Keratinocyte (primary cell): Measurements from ENCODE around the gene NHSL1. TPM values are rescaled to one million over a fixed set of nuclear protein-coding genes. Genes with fewer than 3 reads are reported as not detected.

Experiments used
- DNase-seq: peaks from one replicate; pipeline ENCODE4 v3.0.0-alpha.2; 2011; ENCODE audit warnings: low read depth, missing footprints, low spot score
- FAIRE-seq: peaks from 2 replicates; lab custom pipeline; 2011; peaks lifted over from hg19 to GRCh38; lab: Jason Lieb, UNC
- H2AFZ ChIP-seq: 2 replicates; pipeline ENCODE4 v1.6.0; 2012; ENCODE audit warnings: low read length, control low read depth, inconsistent platforms; ENCODE audit not compliant: control insufficient read depth
- H3K27ac ChIP-seq: 2 replicates; pipeline ENCODE4 v1.5.1; 2011; ENCODE audit warnings: low read length; ENCODE audit not compliant: control insufficient read depth, insufficient read depth
- H3K27me3 ChIP-seq: 3 replicates; pipeline ENCODE4 v1.6.0; 2011; ENCODE audit warnings: low read length; ENCODE audit not compliant: control insufficient read depth, insufficient read depth; ENCODE audit errors: extremely low read depth
- H3K36me3 ChIP-seq, 2 experiments: 2 replicates in 1 of 2; 3 replicates in 1 of 2; pipeline ENCODE4 v1.5.1; 2011; ENCODE audit warnings: low read length in 2 of 2, mild to moderate bottlenecking in 1 of 2; ENCODE audit not compliant: control insufficient read depth in 2 of 2, insufficient read depth in 2 of 2; ENCODE audit errors: extremely low read depth in 1 of 2
- H3K4me1 ChIP-seq: 3 replicates; pipeline ENCODE4 v1.5.1; 2011; ENCODE audit warnings: low read length; ENCODE audit not compliant: control insufficient read depth, insufficient read depth; ENCODE audit errors: extremely low read depth
- H3K4me2 ChIP-seq: 3 replicates; pipeline ENCODE4 v1.6.0; 2011; ENCODE audit warnings: low read depth, low read length; ENCODE audit not compliant: control insufficient read depth, insufficient read depth; ENCODE audit errors: extremely low read depth
- H3K4me3 ChIP-seq, 3 experiments: fragments of 200-600 bp in 1 of 3; sonication (generic) in 1 of 3; 2 replicates in 2 of 3; 3 replicates in 1 of 3; pipeline ENCODE4 v1.5.1; 2011 to 2016; ENCODE audit warnings: low read length in 3 of 3, mild to moderate bottlenecking in 3 of 3, control low read depth in 2 of 3, inconsistent platforms in 1 of 3, low read depth in 1 of 3, mixed read lengths in 1 of 3, mixed run types in 1 of 3, moderate library complexity in 1 of 3; ENCODE audit not compliant: control insufficient read depth in 2 of 3, insufficient read depth in 2 of 3; ENCODE audit errors: extremely low read depth in 1 of 3
- H3K79me2 ChIP-seq: 2 replicates; pipeline ENCODE4 v1.6.0; 2012; ENCODE audit warnings: low read length; ENCODE audit not compliant: control insufficient read depth, insufficient read depth
- H3K9ac ChIP-seq: 3 replicates; pipeline ENCODE4 v1.6.0; 2011; ENCODE audit warnings: low read length; ENCODE audit not compliant: control insufficient read depth, insufficient read depth; ENCODE audit errors: extremely low read depth
- H3K9me1 ChIP-seq: 3 replicates; pipeline ENCODE4 v1.6.0; 2011; ENCODE audit warnings: low read length; ENCODE audit not compliant: control insufficient read depth, insufficient read depth; ENCODE audit errors: extremely low read depth
- H3K9me3 ChIP-seq: 2 replicates; pipeline ENCODE4 v1.5.1; 2012; ENCODE audit warnings: low read depth, low read length; ENCODE audit not compliant: control insufficient read depth
- H4K20me1 ChIP-seq: 3 replicates; pipeline ENCODE4 v1.6.0; 2011; ENCODE audit warnings: low read length; ENCODE audit not compliant: control insufficient read depth, insufficient read depth; ENCODE audit errors: extremely low read depth
- CTCF ChIP-seq, 3 experiments: IDR thresholded peaks in 1 of 3; conservative IDR thresholded peaks in 1 of 3; optimal IDR thresholded peaks in 1 of 3; 2 replicates in 2 of 3; 3 replicates in 1 of 3; pipeline versions ENCODE3 to v1.5.1; 2011; ENCODE audit warnings: low read length in 3 of 3, mild to moderate bottlenecking in 3 of 3, moderate library complexity in 2 of 3, control low read depth in 1 of 3, inconsistent platforms in 1 of 3; ENCODE audit not compliant: insufficient read depth in 2 of 3; ENCODE audit errors: extremely low read depth in 1 of 3
- EZH2 ChIP-seq: IDR thresholded peaks from one replicate; pipeline ENCODE4 v1.6.1; 2012; ENCODE audit warnings: inconsistent platforms, mild to moderate bottlenecking, low read length, moderate library complexity
- dilution Hi-C: fragments of 300-500 bp; cut with MboI; formaldehyde crosslinking; loops from one replicate; pipeline ENCODE4 v1.7.0; 2020; ENCODE audit warnings: low sequenced_read_pairs; ENCODE audit not compliant: extremely low pct_ligation_motif_present
- polyA plus RNA-seq, 5 experiments: library from polyadenylated mRNA; depleted of rRNA in 3 of 5; stranded (reverse) in 3 of 5; stranded (forward) in 1 of 5; unstranded in 1 of 5; fragments of >200 nt; gene quantifications; 1 replicate in 1 of 5; 2 replicates in 3 of 5; 3 replicates in 1 of 5; pipeline versions ENCODE4 v1.2.1 to v1.2.3, GENCODE V29; 2011 to 2012; ENCODE audit warnings: missing spikeins in 2 of 5, low read depth in 1 of 5, low replicate concordance in 1 of 5

The NHSL1 gene
- polyA plus RNA-seq, 1 donor (not counting 4 experiments of a cell fraction or from before 2014, with no cell fraction given), result 11.8 TPM

GRCh38 chr6:138386897-138387296 lies 112.4 kb downstream of the NHSL1 start:
- no peak for FAIRE-seq

GRCh38 chr6:138383776-138384175 lies 115.5 kb downstream of the NHSL1 start:
- Histone ChIP-seq H3K9me1 (no peaks in the 10 kb centered on the region), H3K4me1 (no peaks in the 10 kb centered on the region), H3K4me2 (no peak overlapping the region), H3K9me3 (no peaks in the 10 kb centered on the region), H3K79me2 (no peaks in the 10 kb centered on the region), H3K27ac (no peak overlapping the region), H2AFZ (no peak overlapping the region), H4K20me1 (no peaks in the 10 kb centered on the region), H3K27me3 (no peaks in the 10 kb centered on the region), H3K9ac (no peak overlapping the region), H3K36me3 (no peaks in the 10 kb centered on the region), H3K4me3 (no peak overlapping the region)
- dilution Hi-C loops, result no loop called here
- no peak for FAIRE-seq
- DNase-seq, result no peak
- TF ChIP-seq CTCF (optimal IDR thresholded peaks at IDR 0.05 in 1 of 3, IDR thresholded peaks at IDR 0.05 in 1 of 3, conservative IDR thresholded peaks at IDR 0.05 in 1 of 3; ENCODE audit: extremely low read depth in 1 of 3, insufficient read depth in 2 of 3, low read length in 3 of 3), result no peak
- TF ChIP-seq EZH2, result no peak

More at GRCh38 chr6:138386897-138387296, 112.4 kb downstream of the NHSL1 start:
- H3K27me3 ChIP-seq, result no peaks in the 10 kb centered on the region
- H3K9ac ChIP-seq, result no peak overlapping the region
- no peak overlapping the region for H2AFZ ChIP-seq
- H3K79me2 ChIP-seq, result no peaks in the 10 kb centered on the region
- H3K27ac ChIP-seq, result no peak overlapping the region
- H3K9me3 ChIP-seq, result no peaks in the 10 kb centered on the region
- TF ChIP-seq EZH2, result no peak
- no peak for TF ChIP-seq CTCF (optimal IDR thresholded peaks at IDR 0.05 in 1 of 3, IDR thresholded peaks at IDR 0.05 in 1 of 3, conservative IDR thresholded peaks at IDR 0.05 in 1 of 3; ENCODE audit: extremely low read depth in 1 of 3, insufficient read depth in 2 of 3, low read length in 3 of 3)
- no peaks in the 10 kb centered on the region for H3K9me1 ChIP-seq
- H3K36me3 ChIP-seq, result no peaks in the 10 kb centered on the region
- dilution Hi-C loops, result no loop called here
- H3K4me3 ChIP-seq, result no peak overlapping the region
- no peak overlapping the region for H3K4me2 ChIP-seq
- DNase-seq, result no peak
- H4K20me1 ChIP-seq, result no peaks in the 10 kb centered on the region
- H3K4me1 ChIP-seq, result no peaks in the 10 kb centered on the region
